ENCODE measurements around the gene VIPR2.

Gene VIPR2

DNA sequence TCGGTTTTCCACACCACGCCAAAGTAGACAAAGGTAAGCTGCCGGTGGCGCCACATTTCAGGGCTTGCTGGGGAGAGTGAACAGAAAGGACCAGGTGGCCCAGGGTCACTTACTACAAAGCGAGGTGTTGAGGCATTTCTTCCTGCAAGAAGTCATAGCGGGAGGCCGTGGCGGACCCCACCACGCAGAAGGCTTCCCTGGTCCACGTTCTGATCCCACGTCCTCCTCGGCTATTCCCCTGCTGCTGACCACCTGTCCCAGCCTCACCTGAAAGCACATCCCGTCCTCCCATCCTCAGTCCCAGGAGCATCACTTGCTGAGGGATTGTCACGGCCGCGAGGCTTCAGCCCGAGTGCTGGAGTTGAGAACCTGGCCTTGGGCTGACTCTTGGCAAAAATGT lies 149.2 kb downstream of the VIPR2 start:
- DNase-seq (ENCODE audit: low spot score) = no peak
- ChIA-PET CTCF (no interaction called here), POLR2A (ENCODE audit: low non-redundant PET) (no interaction called here)
- no peak overlapping the region for H3K27ac ChIP-seq
- TF ChIP-seq, protein P1, sequence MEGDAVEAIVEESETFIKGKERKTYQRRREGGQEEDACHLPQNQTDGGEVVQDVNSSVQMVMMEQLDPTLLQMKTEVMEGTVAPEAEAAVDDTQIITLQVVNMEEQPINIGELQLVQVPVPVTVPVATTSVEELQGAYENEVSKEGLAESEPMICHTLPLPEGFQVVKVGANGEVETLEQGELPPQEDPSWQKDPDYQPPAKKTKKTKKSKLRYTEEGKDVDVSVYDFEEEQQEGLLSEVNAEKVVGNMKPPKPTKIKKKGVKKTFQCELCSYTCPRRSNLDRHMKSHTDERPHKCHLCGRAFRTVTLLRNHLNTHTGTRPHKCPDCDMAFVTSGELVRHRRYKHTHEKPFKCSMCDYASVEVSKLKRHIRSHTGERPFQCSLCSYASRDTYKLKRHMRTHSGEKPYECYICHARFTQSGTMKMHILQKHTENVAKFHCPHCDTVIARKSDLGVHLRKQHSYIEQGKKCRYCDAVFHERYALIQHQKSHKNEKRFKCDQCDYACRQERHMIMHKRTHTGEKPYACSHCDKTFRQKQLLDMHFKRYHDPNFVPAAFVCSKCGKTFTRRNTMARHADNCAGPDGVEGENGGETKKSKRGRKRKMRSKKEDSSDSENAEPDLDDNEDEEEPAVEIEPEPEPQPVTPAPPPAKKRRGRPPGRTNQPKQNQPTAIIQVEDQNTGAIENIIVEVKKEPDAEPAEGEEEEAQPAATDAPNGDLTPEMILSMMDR (conservative IDR thresholded peaks at IDR 0.05; ENCODE audit: low read depth) = no peak

DNA sequence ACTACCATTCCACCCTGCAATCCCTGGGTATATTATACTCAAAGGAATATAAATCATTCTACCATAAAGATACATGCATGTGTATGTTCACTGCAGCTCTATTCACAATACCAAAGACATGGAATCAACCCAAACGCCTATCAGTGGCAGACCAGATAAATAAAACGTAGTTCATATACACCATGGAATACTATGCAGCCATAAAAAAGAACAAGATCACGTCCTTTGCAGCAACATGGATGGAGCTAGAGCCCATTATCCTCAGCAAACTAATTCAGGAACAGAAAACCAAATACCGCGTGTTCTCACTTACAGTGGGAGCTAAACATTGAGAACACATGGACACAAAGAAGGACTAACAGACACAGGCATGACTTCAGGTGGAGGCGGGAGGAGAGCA lies 150.0 kb downstream of the VIPR2 start:
- DNase-seq (ENCODE audit: low spot score) = no peak
- POLR2A ChIA-PET (ENCODE audit: low non-redundant PET) = no interaction called here
- CTCF ChIA-PET = no interaction called here
- TF ChIP-seq, protein P1 (conservative IDR thresholded peaks at IDR 0.05; ENCODE audit: low read depth) = no peak
- no peak overlapping the region for H3K27ac ChIP-seq

DNA sequence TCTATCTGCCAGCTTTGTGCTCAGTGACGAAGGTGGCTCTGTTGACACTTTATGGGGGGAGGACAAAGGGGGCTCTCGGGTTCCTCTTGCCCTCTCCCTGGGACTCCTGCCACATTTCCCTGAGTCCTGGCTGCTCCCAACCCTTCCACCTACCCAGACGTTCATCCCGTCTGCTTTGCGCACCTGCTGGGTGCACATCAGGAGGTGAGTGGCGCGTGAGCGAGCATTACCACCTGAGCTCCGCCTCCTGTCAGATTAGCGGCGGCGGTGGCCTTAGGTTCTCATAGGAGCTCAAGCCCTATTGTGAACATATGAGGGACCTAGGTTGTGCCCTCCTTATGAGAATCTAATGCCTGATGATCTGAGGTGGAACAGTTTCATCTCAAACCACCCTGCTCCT lies 151.1 kb downstream of the VIPR2 start:
- TF ChIP-seq, protein P1 (conservative IDR thresholded peaks at IDR 0.05; ENCODE audit: low read depth) = no peak
- DNase-seq (ENCODE audit: low spot score) = no peak
- CTCF ChIA-PET = no interaction called here
- no peak overlapping the region for H3K27ac ChIP-seq
- POLR2A ChIA-PET (ENCODE audit: low non-redundant PET) = no interaction called here

DNA sequence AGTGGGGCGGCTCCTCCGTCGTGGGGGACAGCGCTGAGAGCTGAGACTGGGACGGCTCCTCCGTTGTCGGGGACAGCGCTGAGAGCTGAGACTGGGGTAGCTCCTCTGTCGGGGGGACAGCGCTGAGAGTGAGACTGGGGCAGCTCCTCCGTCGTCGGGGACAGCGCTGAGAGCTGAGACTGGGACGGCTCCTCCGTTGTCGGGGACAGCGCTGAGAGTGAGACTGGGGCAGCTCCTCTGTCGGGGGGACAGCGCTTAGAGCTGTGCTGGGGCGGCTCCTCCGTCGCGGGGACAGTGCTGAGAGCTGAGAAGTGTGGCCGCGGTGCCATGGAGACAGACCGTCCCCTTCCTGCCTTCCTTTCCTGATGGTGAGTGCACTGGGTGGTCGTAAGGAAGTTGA lies 151.9 kb downstream of the VIPR2 start:
- CTCF ChIA-PET = no interaction called here
- POLR2A ChIA-PET (ENCODE audit: low non-redundant PET) = no interaction called here
- no peak for DNase-seq (ENCODE audit: low spot score)
- TF ChIP-seq, protein P1 (conservative IDR thresholded peaks at IDR 0.05; ENCODE audit: low read depth) = no peak
- H3K27ac ChIP-seq = no peak overlapping the region

DNA sequence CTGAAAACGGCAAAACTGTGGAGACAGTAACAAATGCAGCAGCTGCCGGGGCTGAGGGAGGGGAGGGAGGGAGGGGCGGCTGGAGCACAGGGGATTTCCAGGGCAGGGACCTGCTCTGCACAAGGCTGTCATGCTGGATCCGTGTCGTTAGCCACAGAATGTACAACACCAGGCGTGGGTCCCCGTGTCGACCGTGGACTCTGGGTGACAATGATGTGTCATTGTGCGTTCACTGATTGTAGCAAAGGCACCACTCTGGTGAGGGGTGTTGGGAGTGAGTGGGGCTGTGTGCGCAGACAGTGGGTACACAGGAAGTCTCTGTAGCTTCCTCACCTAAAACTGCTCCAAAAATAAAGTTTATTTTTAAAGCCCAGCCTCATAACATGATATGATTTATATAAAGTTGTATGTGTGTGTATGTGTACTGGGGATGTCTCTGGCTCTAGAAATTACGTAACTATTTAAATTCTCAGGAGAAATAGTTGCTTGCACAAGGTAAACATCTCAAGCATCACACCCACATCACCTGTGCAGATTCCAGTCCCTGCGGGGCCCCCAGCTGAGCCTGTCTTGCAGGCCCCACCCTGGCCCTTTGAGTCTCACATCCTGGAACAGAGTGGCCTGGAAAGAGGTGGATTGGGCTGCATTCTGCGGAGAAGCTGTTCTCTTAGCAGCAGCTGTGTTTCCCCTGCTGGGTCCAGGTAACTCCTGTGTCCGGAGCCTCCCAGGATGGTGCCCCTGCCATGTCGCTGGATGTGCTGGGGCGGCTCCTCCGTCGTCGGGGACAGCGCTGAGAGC lies 152.6 kb downstream of the VIPR2 start:
- no peak overlapping the region for H3K27ac ChIP-seq
- POLR2A ChIA-PET (ENCODE audit: low non-redundant PET) = no interaction called here
- TF ChIP-seq, protein P1 (conservative IDR thresholded peaks at IDR 0.05; ENCODE audit: low read depth) = no peak
- CTCF ChIA-PET = no interaction called here
- DNase-seq (ENCODE audit: low spot score) = no peak

DNA sequence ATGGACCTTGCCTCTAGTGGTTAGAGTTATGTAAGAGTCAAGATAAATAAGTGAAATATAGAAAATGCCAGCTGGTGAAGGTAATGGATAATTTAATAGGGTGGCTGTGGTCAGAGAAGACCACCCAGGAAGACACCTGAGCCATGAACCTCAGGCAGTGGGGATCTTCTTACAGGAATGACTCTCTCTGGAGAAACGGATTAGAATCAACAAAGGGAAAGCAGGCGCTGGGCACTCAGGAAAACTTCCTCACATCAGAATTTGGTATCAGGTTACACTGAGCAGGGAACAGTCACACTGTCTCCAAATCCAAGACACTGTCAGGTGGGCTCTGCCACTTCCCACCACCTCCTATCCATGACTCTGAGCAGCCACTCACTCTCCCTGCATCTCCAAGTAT lies 155.7 kb downstream of the VIPR2 start:
- no peak for DNase-seq (ENCODE audit: low spot score)
- ChIA-PET POLR2A (ENCODE audit: low non-redundant PET) (no interaction called here), CTCF (no interaction called here)
- TF ChIP-seq, protein P1 (conservative IDR thresholded peaks at IDR 0.05; ENCODE audit: low read depth) = no peak
- no peak overlapping the region for H3K27ac ChIP-seq
